Bronchial epithelial cell (primary cell): Measurements from ENCODE around the gene SLC36A4. TPM values are rescaled to one million over a fixed set of nuclear protein-coding genes. Genes with fewer than 3 reads are reported as not detected.
"Not testable (repeated sequence)": the region's sequence is repeated elsewhere in the genome, so short reads cannot be mapped to it uniquely, and the experiment has no call there.

Experiments used
- DNase-seq: peaks from one replicate; pipeline ENCODE4 v3.0.0-alpha.2; 2010; ENCODE audit warnings: low read depth
- FAIRE-seq: peaks from 2 replicates; lab custom pipeline; 2011; peaks lifted over from hg19 to GRCh38; lab: Jason Lieb, UNC
- H3K27me3 ChIP-seq: 2 replicates; pipeline ENCODE4 v1.5.1; 2011; ENCODE audit warnings: low read length; ENCODE audit not compliant: control insufficient read depth, insufficient read depth
- H3K36me3 ChIP-seq: 2 replicates; pipeline ENCODE4 v1.5.1; 2011; ENCODE audit warnings: low read length; ENCODE audit not compliant: control insufficient read depth, insufficient read depth
- H3K4me3 ChIP-seq: 2 replicates; pipeline ENCODE4 v1.5.1; 2011; ENCODE audit warnings: mild to moderate bottlenecking, low read depth, low read length, control low read depth
- CTCF ChIP-seq: IDR thresholded peaks from 2 replicates; pipeline ENCODE4 v1.5.1; 2011; ENCODE audit warnings: mild to moderate bottlenecking, moderate library complexity, low read length, control low read depth, inconsistent platforms; ENCODE audit not compliant: insufficient read depth, severe bottlenecking
- total RNA-seq: library from RNA; depleted of rRNA; stranded (reverse); fragments of >200 nt; gene quantifications from 2 replicates; pipeline ENCODE4 v1.2.1, GENCODE V29; 2014

SLC36A4 gene
- 4.2 and 4.4 TPM in 2 replicates for total RNA-seq

- no peak for TF ChIP-seq CTCF
- FAIRE-seq (no peak), DNase-seq (peak; percentile 92)
- Histone ChIP-seq H3K36me3 (no peaks in the 10 kb centered on the region), H3K27me3 (no peaks in the 10 kb centered on the region), H3K4me3 (peak within 1 kb of the TSS; percentile 55)
These were observed at the start of gene SLC36A4 for GRCh38 chr11:93197380-93198214. Gene SLC36A4, minus strand, starts transcription at chr11:93197991. Its CDS starts 159 bp downstream, at chr11:93197832.

- not testable (repeated sequence) for H3K27me3 ChIP-seq, H3K36me3 ChIP-seq, DNase-seq, H3K4me3 ChIP-seq, FAIRE-seq
These were observed 49.0 kb upstream of the SLC36A4 start for GRCh38 chr11:93246790-93247189.

- H3K36me3 ChIP-seq, result no peaks in the 10 kb centered on the region
- H3K27me3 ChIP-seq, result no peaks in the 10 kb centered on the region
- DNase-seq (no peak), FAIRE-seq (no peak)
- no peak overlapping the region for H3K4me3 ChIP-seq
- TF ChIP-seq CTCF, result no peak
These were observed 46.2 kb upstream of the SLC36A4 start for GRCh38 chr11:93244018-93244417.

- Histone ChIP-seq H3K36me3 (no peaks in the 10 kb centered on the region), H3K4me3 (no peak overlapping the region), H3K27me3 (no peaks in the 10 kb centered on the region)
- DNase-seq, result no peak
- no peak for FAIRE-seq
- TF ChIP-seq CTCF, result no peak
These were observed 42.2 kb upstream of the SLC36A4 start for GRCh38 chr11:93239966-93240365.

GRCh38 chr11:93238956-93239355 is 41.2 kb upstream of the SLC36A4 start:
- DNase-seq, result peak; percentile 2
- Histone ChIP-seq H3K4me3 (no peak overlapping the region), H3K36me3 (no peaks in the 10 kb centered on the region), H3K27me3 (no peaks in the 10 kb centered on the region)
- no peak for TF ChIP-seq CTCF
- FAIRE-seq, result no peak

GRCh38 chr11:93236741-93237675 is 39.2 kb upstream of the SLC36A4 start:
- peak; percentile 60 for TF ChIP-seq CTCF
- FAIRE-seq, result no peak
- H3K36me3 ChIP-seq, result no peaks in the 10 kb centered on the region
- no peaks in the 10 kb centered on the region for H3K27me3 ChIP-seq
- no peak overlapping the region for H3K4me3 ChIP-seq
- peak; percentile 36 for DNase-seq
